GM12865 (cell line): ENCODE measurements around the gene ITGB3.

Experiments
- DNase-seq: peaks from one replicate; pipeline ENCODE4 v3.0.0; 2010; ENCODE audit warnings: low read depth
- H3K4me3 ChIP-seq: 2 replicates; pipeline ENCODE4 v1.5.1; 2011; ENCODE audit warnings: mild to moderate bottlenecking, low read depth, low read length, control low read depth
- TF ChIP-seq, protein P1 (sequence below): IDR thresholded peaks from 2 replicates; pipeline ENCODE4 v1.5.1; 2011; ENCODE audit warnings: low read length, control low read depth, low read depth, inconsistent platforms; ENCODE audit not compliant: insufficient read depth; ENCODE audit errors: missing control alignments

Gene ITGB3

DNA sequence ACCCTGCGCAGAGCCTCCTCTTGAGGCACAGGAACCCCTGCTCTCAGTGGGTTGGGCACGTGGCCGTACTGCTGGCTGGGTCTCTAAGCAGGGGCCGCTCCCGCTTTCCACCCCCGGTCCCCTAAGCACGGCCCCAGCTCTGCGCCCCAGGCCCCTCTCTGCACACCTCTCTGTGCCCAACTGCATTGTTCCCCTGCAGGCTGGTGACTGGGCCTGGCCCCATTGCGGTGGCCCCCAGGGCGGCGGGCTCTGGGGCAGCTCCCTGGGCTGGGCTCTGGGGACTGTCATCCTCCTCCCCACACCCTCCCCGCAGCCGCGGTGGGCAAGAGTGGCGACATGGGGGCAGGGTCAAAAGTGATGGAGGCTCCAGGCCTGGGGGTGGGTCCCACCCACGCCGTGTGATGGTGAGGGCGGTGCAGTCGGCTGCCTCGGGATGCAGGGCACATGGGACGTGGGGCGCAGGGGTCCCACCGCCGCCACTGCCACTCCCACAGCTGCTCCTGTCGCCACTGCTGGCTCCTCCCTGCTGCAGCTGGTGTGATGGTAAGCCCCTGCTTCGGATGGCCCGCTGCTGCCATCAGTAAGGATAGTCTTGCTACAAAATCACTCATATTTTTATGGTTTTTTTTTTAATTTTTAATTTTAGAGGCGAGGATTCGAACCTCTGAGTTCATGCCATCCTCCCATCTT, 15.2 kb upstream of the ITGB3 start:
- H3K4me3 ChIP-seq, result no peak overlapping the region
- no peak for DNase-seq
- TF ChIP-seq, protein P1, sequence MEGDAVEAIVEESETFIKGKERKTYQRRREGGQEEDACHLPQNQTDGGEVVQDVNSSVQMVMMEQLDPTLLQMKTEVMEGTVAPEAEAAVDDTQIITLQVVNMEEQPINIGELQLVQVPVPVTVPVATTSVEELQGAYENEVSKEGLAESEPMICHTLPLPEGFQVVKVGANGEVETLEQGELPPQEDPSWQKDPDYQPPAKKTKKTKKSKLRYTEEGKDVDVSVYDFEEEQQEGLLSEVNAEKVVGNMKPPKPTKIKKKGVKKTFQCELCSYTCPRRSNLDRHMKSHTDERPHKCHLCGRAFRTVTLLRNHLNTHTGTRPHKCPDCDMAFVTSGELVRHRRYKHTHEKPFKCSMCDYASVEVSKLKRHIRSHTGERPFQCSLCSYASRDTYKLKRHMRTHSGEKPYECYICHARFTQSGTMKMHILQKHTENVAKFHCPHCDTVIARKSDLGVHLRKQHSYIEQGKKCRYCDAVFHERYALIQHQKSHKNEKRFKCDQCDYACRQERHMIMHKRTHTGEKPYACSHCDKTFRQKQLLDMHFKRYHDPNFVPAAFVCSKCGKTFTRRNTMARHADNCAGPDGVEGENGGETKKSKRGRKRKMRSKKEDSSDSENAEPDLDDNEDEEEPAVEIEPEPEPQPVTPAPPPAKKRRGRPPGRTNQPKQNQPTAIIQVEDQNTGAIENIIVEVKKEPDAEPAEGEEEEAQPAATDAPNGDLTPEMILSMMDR, result no peak

DNA sequence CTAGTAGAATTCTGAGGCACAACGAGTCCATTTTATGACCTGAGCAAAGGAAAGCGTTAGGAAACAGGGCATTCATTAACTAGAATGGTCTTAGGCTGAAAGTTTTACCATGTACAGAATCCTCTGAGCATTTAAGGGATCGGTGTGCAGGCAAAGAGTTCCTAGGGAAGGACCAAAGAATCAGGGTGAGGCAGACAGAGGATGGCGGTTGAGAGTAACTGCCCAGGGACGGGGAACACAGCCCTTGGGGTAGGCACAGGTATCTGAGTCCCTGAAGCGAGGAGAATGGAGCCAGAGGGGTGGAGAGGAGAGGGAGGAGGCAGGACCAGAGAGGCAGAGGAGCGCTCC, 14.0 kb upstream of the ITGB3 start:
- H3K4me3 ChIP-seq, result no peak overlapping the region
- TF ChIP-seq, protein P1, result no peak
- DNase-seq, result no peak

DNA sequence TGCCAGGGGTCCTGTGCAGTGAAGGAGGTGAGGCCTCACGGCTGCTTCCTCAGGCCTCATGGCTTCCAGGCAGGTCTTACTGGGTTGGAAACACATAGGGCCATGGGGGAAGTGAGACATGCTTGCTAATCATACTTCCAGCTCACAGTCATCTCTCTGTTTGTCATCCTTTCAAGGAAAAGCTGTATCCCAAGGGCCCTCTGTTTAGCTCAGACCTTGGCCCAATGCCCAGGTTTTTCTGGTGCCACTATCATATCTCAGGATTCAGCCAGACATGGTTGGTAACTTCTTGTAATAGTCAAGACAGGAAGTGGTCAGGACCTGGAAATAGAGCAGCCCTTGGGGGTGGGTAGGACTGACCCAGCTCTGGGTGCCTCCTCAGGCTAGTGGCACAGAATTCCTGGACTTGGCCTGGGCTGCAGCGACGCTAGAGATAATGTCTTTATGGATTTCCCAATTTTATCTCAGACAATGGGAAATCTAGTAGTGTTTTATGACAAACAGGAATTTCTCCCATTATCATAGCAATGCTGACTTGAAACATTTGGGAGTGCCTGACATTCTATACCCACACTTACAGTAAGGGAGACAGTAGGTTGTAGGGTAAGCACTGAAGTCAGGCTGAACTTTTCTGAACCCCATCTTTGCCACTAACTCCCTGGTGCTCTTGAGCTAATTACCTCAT, 13.5 kb upstream of the ITGB3 start:
- DNase-seq, result peak; percentile 43
- TF ChIP-seq, protein P1, result no peak

DNA sequence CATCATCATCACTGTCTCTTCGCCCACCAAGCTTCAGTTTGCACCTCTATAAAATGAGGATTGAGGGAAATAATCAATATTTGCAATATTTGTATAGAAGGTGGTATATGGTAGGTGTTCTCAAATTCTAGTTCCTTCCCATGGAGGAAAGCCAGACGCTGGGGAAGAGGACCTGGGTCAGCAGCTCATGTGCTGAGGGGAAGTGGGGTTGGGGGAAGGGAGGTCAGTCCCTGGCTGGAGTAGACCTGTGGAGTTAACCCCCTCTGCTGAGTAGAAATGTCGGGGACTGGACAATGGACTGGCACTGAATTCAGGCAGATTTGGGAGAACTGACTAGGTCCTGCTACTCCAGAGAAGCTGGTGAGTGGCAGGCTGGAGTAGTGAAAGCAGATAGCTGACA, 12.8 kb upstream of the ITGB3 start:
- H3K4me3 ChIP-seq, result no peak overlapping the region
- DNase-seq, result no peak
- TF ChIP-seq, protein P1, result no peak

More for the DNA sequence above, 13.5 kb upstream of the ITGB3 start:
- no peak overlapping the region for H3K4me3 ChIP-seq

DNA sequence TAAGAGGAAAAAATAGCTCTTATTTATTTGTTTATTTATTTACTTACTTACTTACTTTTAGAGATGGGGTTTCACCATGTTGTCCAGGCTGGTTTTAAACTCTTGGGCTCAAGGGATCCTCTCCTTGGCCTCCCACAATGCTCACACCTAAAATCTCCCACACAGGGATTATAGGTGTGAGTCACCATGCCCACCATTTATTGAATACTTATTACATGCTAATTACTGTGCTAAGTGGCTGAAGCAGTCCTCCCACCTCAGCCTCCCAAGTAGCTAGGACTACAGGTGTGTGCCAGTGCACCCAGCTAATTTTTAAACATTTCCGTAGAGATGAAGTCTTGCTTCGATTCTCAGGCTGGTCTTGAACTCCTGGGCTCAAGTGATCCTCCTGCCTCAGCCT, 11.0 kb upstream of the ITGB3 start:
- no peak overlapping the region for H3K4me3 ChIP-seq
- DNase-seq, result no peak
- TF ChIP-seq, protein P1, result no peak

DNA sequence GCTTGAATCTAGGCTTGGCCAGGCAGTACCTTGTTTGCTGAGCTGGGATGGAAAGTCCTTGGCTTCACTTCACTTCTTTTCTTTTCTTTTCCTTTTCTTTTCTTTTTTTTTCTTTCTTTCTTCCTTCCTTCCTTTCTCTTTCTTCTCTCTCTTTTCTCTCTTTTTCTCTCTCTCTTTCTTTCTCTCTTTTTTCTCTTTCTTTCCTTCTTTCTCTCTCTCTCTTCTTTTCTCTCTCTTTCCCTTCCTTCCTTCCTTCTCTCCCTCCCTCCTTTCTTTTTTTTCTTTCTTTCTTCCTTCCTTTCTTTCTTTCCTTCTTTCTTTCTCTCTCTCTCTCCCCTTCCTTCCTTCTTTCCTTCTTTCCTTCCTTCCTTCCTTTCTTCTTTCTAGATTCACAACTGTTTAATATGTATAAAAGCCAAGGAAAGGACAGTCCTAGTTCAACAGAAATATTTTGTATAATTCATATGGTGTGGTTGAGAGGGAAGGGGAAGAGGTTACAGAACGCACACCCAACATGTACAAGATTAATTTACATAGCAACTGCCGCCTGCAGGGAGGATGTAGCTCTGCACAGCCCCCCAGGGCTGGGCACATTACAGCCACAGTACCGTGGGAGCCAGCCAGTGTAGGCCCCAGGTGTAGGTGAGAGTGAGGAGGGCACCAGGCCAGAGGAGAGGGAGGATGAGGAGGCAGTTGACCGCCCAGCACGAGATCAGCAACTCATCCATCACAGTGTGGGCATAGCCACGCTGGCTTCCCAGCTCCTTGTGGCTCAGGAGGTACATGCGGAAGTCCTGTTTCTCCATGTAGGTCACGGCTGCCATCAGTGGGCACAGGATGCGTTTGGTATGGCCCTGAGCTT, 9.7 kb upstream of the ITGB3 start:
- H3K4me3 ChIP-seq, result no peak overlapping the region
- DNase-seq, result no peak
- TF ChIP-seq, protein P1, result no peak
